ENCODE results near the gene ZNF181.
A peak's percentile ranks its signal among the peaks of the same experiment; 100 is the strongest.
"Not testable (repeated sequence)": the region's sequence is repeated elsewhere in the genome, so short reads cannot be mapped to it uniquely, and the experiment has no call there.

Gene ZNF181

DNA sequence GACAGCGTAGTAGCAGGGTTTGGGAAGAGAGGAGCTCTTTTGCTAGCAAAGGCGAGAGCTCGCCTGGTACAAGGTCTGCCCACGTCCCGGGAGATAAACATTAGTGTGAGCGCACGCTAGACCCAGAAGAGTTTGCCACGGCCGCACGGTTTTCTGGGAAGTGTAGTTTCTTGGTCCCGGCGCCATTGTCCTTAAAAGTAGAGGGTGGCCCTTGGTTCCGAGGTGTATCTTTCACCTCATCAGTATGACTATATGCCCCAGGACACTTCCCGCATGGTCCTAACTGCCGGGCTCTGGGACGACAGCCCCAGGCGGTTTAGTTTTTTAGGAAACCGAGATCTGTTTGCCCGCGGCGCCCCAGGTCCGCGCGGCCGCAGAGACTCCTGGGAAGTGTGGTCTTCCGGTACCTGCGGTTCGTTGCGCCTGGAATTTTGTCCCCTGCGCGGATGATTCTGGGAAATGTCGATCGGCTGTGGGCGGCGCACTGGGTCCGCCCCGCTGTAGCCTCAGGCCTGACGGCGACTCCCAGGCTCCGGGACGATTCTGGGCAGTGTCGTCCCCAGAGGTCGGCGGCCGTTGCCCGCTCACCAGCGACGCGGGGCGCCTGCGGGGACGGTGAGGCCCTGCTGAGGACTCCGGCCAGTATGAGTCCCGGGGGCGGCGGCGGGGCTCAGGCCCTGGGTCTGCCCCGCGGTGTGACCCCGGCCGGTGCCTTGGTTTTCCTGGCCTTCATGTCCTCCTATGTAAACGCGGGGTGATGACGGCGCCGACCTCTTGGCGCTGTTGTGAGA lies at the start of gene ZNF181:
TSS of gene ZNF181 (plus strand) at position 498 of the 791 bp plus-strand sequence. CDS start 795 bp downstream, outside the sequence.
- Histone ChIP-seq H3K36me3 (replicated peaks) (no peaks in the 10 kb centered on the region), H3K9me3 (no peaks in the 10 kb centered on the region), H3K27me3 (ENCODE audit: low read depth) (no peaks in the 10 kb centered on the region), H3K4me3 (peak within 1 kb of the TSS; percentile 79), H3K4me1 (no peaks in the 10 kb centered on the region)
- DNase-seq (ENCODE audit: low spot score in 2 of 2), result peak; percentile 86 to 90
- in situ Hi-C loops (cut with MboI; ENCODE audit: low sequenced_read_pairs), result no loop called here

DNA sequence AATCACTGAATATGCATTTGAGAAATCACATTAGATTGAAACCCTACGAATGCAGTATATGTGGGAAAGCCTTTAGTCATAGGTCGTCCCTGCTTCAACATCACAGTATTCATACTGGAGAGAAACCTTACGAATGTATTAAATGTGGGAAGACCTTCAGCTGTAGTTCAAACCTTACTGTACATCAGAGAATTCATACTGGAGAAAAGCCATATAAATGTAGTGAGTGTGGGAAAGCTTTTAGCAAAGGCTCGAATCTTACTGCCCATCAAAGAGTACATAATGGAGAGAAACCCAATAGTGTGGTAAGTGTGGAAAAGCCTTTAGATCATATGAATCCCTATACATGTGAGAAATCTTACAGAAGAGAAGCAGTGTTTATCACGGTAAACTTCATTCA lies 48.8 kb upstream of the ZNF181 start:
- H3K27me3 ChIP-seq (ENCODE audit: low read depth); H3K4me1 ChIP-seq; DNase-seq (ENCODE audit: low spot score in 2 of 2); H3K9me3 ChIP-seq; H3K4me3 ChIP-seq; in situ Hi-C loops (cut with MboI; ENCODE audit: low sequenced_read_pairs): not testable (repeated sequence)
- H3K36me3 ChIP-seq (replicated peaks), result peaks cover 22% of the 10 kb centered on the region

GRCh38 chr19:34686455-34686854 lies 47.6 kb upstream of the ZNF181 start:
- no peak overlapping the region for H3K4me3 ChIP-seq
- in situ Hi-C loops (cut with MboI; ENCODE audit: low sequenced_read_pairs), result no loop called here
- 0 out of 2 replicates have a peak, but pooled peaks cover 2% of the 10 kb centered on the region for H3K9me3 ChIP-seq
- H3K36me3 ChIP-seq (replicated peaks), result peaks cover 19% of the 10 kb centered on the region
- no peaks in the 10 kb centered on the region for H3K27me3 ChIP-seq (ENCODE audit: low read depth)
- DNase-seq (ENCODE audit: low spot score in 2 of 2), result no peak
- no peaks in the 10 kb centered on the region for H3K4me1 ChIP-seq

DNA sequence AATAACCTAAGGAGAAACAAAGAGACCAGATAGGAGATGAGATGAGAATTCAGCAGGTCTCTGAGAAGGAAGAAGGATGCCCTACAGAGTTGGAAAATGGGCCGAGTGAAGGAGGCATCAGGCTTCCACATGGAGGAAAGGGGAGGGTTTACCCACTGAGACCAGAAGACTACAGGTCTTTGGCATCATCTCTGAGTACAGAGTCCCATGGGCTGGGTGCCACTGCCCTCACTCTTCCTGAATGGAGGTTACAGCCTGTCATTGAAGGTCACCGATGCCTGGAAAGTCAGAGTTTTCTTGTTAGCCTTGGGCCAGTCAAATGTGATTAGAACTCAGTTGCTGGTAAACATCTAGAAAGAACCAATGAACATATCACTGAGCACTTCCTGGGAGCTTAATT lies 46.7 kb upstream of the ZNF181 start:
- H3K4me3 ChIP-seq, result no peak overlapping the region
- in situ Hi-C loops (cut with MboI; ENCODE audit: low sequenced_read_pairs), result no loop called here
- H3K9me3 ChIP-seq, result 0 out of 2 replicates have a peak, but pooled peaks cover 2% of the 10 kb centered on the region
- H3K36me3 ChIP-seq (replicated peaks), result peaks cover 10% of the 10 kb centered on the region
- no peaks in the 10 kb centered on the region for H3K27me3 ChIP-seq (ENCODE audit: low read depth)
- no peaks in the 10 kb centered on the region for H3K4me1 ChIP-seq
- DNase-seq (ENCODE audit: low spot score in 2 of 2), result no peak

DNA sequence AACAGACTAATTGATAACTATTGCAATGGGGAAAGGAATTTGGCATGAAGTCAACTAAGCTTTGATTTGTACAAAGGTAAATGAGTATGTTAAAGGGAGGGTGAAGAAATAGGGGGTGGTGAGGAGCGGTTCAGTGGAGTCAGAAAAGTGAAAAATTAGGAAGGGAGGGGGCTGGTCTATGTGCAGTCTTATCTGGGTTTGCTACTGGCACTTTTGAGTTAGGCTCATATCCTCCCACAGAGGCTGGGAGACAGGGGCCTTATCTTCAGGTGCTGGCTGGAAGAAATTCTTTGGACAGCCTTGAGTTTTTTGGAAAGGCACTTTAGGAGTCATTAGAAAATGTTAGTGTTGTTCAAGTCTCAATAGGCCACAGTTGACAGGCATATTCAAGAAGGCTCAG lies 45.5 kb upstream of the ZNF181 start:
- no peak overlapping the region for H3K4me3 ChIP-seq
- no peak for DNase-seq (ENCODE audit: low spot score in 2 of 2)
- H3K9me3 ChIP-seq, result 0 out of 2 replicates have a peak, but pooled peaks cover 2% of the 10 kb centered on the region
- peaks cover 3% of the 10 kb centered on the region; the same call in 1 of the 2 replicates for H3K36me3 ChIP-seq (replicated peaks)
- no peaks in the 10 kb centered on the region for H3K4me1 ChIP-seq
- in situ Hi-C loops (cut with MboI; ENCODE audit: low sequenced_read_pairs), result no loop called here
- no peaks in the 10 kb centered on the region for H3K27me3 ChIP-seq (ENCODE audit: low read depth)

GRCh38 chr19:34690372-34690771 lies 43.7 kb upstream of the ZNF181 start:
- H3K36me3 ChIP-seq (replicated peaks), result no peaks in the 10 kb centered on the region
- no peak overlapping the region for H3K4me3 ChIP-seq
- in situ Hi-C loops (cut with MboI; ENCODE audit: low sequenced_read_pairs), result no loop called here
- no peaks in the 10 kb centered on the region for H3K4me1 ChIP-seq
- no peaks in the 10 kb centered on the region for H3K27me3 ChIP-seq (ENCODE audit: low read depth)
- H3K9me3 ChIP-seq, result no peaks in the 10 kb centered on the region
- DNase-seq (ENCODE audit: low spot score in 2 of 2), result no peak

DNA sequence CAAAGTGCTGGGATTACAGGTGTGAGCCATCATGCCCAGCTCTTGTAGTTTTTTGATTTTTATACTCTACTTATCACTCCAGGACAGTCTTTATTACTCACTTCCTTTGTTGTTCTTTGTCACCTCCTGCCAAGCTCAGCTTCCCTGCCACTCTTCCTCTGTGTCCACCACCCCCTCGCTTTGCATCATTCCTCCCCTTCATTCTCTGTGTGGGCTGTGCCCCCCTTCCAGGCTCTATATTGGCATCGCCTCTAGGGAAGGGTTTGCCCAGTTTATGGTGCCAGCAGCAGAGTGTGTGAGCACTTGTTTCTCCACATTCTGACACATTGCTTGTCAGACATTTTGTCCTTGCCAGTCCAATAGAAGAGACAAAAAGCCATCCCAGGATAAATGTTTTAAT lies 41.5 kb upstream of the ZNF181 start:
- Histone ChIP-seq H3K9me3 (no peaks in the 10 kb centered on the region), H3K27me3 (ENCODE audit: low read depth) (no peaks in the 10 kb centered on the region), H3K36me3 (replicated peaks) (no peaks in the 10 kb centered on the region), H3K4me3 (no peak overlapping the region), H3K4me1 (no peaks in the 10 kb centered on the region)
- in situ Hi-C loops (cut with MboI; ENCODE audit: low sequenced_read_pairs), result no loop called here
- no peak for DNase-seq (ENCODE audit: low spot score in 2 of 2)

DNA sequence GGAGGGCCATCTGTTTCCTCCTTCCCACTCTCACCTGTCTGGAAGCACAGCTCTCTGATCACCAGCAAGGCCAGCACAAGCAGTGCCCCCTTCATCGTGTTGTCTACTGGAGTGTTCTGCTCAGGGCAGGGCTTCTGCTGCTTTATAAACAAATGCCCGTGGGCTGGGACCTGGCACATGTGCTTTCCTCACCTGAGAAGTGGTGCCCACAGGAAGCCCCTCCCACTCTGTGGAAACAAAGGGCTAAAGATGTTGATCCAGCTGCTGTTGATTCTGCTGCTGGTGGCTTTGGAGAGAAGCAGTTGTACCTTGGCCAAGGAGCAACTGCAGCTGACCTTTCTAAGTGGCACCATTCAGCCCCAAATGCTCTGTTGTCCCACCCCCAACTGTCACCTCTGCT lies 26.4 kb upstream of the ZNF181 start:
- Histone ChIP-seq H3K27me3 (ENCODE audit: low read depth) (no peaks in the 10 kb centered on the region), H3K4me1 (0 out of 2 replicates have a peak, but pooled peaks cover 3% of the 10 kb centered on the region), H3K36me3 (replicated peaks) (no peaks in the 10 kb centered on the region), H3K9me3 (peaks cover 2% of the 10 kb centered on the region; the same call in 1 of the 2 replicates), H3K4me3 (no peak overlapping the region)
- DNase-seq (ENCODE audit: low spot score in 2 of 2), result no peak
- in situ Hi-C loops (cut with MboI; ENCODE audit: low sequenced_read_pairs), result loop anchor here (25.0 kb wide), 1 partner anchor 1270 kb away; no protein-coding TSS in a partner anchor

- 0 out of 2 replicates have a peak, but pooled peaks cover 3% of the 10 kb centered on the region for H3K4me1 ChIP-seq
- in situ Hi-C loops (cut with MboI; ENCODE audit: low sequenced_read_pairs), result loop anchor here (5.0 to 25.0 kb wide), 5 partner anchors 75 to 1275 kb away; no protein-coding TSS in a partner anchor
- no peak overlapping the region for H3K4me3 ChIP-seq
- DNase-seq (ENCODE audit: low spot score in 2 of 2), result peak in 1 of 2 experiments; percentile 48
- H3K27me3 ChIP-seq (ENCODE audit: low read depth), result no peaks in the 10 kb centered on the region
- H3K9me3 ChIP-seq, result peaks cover 2% of the 10 kb centered on the region
- no peaks in the 10 kb centered on the region for H3K36me3 ChIP-seq (replicated peaks)
Observed at GRCh38 chr19:34711890-34712289, 22.2 kb upstream of the ZNF181 start.

DNA sequence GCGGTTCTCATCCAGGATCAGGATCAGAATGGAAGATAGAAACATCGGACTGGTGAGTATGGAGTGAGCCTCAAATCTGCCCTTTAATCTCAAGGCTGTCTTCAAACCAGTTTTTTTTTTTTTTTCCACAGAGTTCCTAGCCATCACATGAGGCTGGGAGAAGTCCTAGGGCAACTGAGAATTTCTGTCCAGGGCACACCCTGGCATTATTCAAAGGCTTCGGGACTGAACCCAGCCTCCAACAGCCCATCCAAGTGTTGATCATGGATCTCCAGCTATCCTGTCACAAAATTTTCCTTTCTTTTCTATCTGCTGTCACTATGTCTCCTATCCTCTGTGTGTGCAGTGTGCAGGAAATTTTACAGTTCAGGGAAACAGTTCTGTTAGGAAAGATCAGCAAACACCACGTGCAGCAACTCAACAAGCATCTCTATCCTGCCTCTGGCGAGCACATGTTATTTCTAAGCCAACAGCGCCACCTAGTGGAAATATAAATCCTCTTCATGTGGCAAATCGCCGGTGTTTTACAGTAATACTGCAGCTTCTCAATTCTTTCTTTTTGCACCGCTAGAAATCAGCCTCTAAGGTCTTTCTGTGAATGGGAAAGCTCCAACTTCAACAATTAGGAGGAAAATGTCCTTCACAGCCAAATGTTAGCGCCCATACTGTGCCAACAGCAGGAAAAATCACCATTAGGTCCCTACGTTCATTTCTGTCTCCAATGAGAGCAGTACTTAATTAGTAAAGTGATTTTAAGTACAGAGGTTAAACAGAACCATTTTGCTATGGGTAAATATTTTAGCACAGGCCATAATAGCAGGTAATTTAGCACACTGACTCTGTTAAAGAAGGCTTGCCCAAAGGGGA lies 21.4 kb upstream of the ZNF181 start:
- H3K4me3 ChIP-seq, result no peak overlapping the region
- H3K4me1 ChIP-seq, result 0 out of 2 replicates have a peak, but pooled peaks cover 3% of the 10 kb centered on the region
- H3K27me3 ChIP-seq (ENCODE audit: low read depth), result 0 out of 2 replicates have a peak, but pooled peaks cover under 1% of the 10 kb centered on the region
- in situ Hi-C loops (cut with MboI; ENCODE audit: low sequenced_read_pairs), result loop anchor here (5.0 to 25.0 kb wide), 5 partner anchors 75 to 1275 kb away; no protein-coding TSS in a partner anchor
- DNase-seq (ENCODE audit: low spot score in 2 of 2), result peak; percentile 73 to 74
- no peaks in the 10 kb centered on the region; the same call in 1 of the 2 replicates for H3K9me3 ChIP-seq
- H3K36me3 ChIP-seq (replicated peaks), result no peaks in the 10 kb centered on the region

DNA sequence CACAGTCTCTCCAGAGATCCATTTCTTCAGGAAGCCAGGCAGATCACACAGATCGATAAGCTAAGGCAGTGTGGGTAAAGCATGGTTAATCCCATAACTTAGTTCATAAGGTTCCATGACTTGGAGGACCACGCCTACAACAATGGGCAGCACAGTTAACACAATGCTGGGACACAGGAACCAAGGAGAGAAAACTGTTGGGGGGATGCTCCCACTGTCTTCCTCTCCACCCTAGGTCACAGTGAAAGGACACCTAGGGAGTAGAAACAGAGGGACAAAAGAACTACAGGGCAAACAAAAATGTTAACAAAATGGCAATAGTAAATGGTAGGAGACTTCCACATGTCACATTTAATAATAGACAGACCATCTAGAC lies 20.8 kb upstream of the ZNF181 start:
- Histone ChIP-seq H3K9me3 (no peaks in the 10 kb centered on the region; the same call in 1 of the 2 replicates), H3K36me3 (replicated peaks) (no peaks in the 10 kb centered on the region), H3K27me3 (ENCODE audit: low read depth) (peaks cover 6% of the 10 kb centered on the region; the same call in 1 of the 2 replicates), H3K4me3 (no peak overlapping the region), H3K4me1 (0 out of 2 replicates have a peak, but pooled peaks cover 3% of the 10 kb centered on the region)
- in situ Hi-C loops (cut with MboI; ENCODE audit: low sequenced_read_pairs), result loop anchor here (5.0 to 25.0 kb wide), 5 partner anchors 76 to 1276 kb away; no protein-coding TSS in a partner anchor
- DNase-seq (ENCODE audit: low spot score in 2 of 2), result no peak

DNA sequence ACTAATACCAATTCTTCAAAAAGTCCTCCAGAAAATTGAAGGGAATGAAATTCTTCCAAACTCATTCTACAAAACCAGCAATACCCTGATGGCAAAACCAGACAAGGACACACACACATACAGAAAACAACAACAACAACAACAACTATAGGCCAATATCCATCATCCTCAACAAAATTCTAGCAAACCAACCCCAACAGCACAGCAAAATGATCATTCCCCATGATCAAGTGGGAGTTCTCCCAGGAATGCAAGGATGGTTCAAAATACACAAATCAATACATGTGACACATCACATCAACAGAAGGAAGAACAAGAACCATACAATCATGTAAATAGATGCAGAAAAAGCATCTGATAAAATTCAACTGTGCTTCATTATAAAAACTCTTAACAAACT lies 18.7 kb upstream of the ZNF181 start:
- no peak for DNase-seq (ENCODE audit: low spot score in 2 of 2)
- Histone ChIP-seq H3K9me3 (no peaks in the 10 kb centered on the region; the same call in 1 of the 2 replicates), H3K4me3 (no peak overlapping the region), H3K27me3 (ENCODE audit: low read depth) (peaks cover 6% of the 10 kb centered on the region; the same call in 1 of the 2 replicates), H3K4me1 (0 out of 2 replicates have a peak, but pooled peaks cover 3% of the 10 kb centered on the region), H3K36me3 (replicated peaks) (no peaks in the 10 kb centered on the region)
- in situ Hi-C loops (cut with MboI; ENCODE audit: low sequenced_read_pairs), result loop anchor here (10.0 to 25.0 kb wide), 3 partner anchors 161 to 1278 kb away; no protein-coding TSS in a partner anchor

GRCh38 chr19:34722353-34722752 lies 11.7 kb upstream of the ZNF181 start:
- in situ Hi-C loops (cut with MboI; ENCODE audit: low sequenced_read_pairs), result loop anchor here (25.0 kb wide), 1 partner anchor 1285 kb away; no protein-coding TSS in a partner anchor
- DNase-seq (ENCODE audit: low spot score in 2 of 2), result no peak
- no peaks in the 10 kb centered on the region for H3K9me3 ChIP-seq
- H3K36me3 ChIP-seq (replicated peaks), result no peaks in the 10 kb centered on the region
- no peaks in the 10 kb centered on the region for H3K4me1 ChIP-seq
- no peak overlapping the region for H3K4me3 ChIP-seq
- peaks cover 10% of the 10 kb centered on the region for H3K27me3 ChIP-seq (ENCODE audit: low read depth)

Measured in HAP-1 (cell line).